NCI-H526 (cell line): ENCODE measurements around the gene ATF7IP.
"Not testable (repeated sequence)": the region's sequence is repeated elsewhere in the genome, so short reads cannot be mapped to it uniquely, and the experiment has no call there.

ENCODE experiments used
- DNase-seq, 2 experiments: peaks; one replicate each; lab custom pipeline; 2025; lab: John Stamatoyannopoulos, UW

ATF7IP gene

GRCh38 chr12:14365294-14366208 lies at the start of gene ATF7IP:
Gene ATF7IP (plus strand): TSS chr12:14365682. CDS start chr12:14423916, 58,234 bp downstream.
- DNase-seq, result peak; percentile 83 to 93

DNA sequence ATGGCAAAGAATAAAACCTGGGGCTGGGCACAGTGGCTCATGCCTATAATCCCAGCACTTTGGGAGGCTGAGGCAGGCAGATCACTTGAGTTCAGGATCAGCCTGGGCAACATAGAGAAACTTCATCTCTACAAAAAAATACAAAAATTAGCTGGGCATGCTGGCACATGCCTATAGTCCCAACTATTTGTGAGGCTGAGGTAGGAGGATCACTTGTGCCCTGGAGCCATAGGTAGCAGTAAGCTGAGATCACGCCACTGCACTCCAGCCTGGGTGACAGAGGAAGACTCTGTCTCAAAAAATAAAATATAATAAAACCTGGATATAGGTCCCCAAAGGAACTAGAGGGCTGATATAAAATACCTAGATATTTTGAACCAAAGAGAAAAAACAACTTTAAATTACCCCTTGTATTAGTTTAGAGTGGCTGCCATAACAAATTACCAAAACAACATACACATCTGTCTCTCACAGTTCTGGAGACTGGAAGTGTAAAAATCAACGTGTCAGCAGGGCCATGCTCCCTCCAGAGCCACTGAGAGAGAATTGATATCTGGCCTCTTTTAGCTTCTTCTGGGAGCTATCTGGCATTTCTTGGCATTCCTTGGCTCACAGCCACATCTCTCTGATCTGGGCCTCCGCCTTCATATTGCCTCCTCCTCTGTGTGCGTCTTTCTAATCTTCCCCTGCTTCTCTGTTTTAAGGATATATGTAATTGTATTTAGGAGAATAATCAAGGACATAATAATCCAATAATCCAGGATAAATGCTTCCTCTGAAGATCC lies 47.9 kb upstream of the ATF7IP start:
- DNase-seq, result no peak

DNA sequence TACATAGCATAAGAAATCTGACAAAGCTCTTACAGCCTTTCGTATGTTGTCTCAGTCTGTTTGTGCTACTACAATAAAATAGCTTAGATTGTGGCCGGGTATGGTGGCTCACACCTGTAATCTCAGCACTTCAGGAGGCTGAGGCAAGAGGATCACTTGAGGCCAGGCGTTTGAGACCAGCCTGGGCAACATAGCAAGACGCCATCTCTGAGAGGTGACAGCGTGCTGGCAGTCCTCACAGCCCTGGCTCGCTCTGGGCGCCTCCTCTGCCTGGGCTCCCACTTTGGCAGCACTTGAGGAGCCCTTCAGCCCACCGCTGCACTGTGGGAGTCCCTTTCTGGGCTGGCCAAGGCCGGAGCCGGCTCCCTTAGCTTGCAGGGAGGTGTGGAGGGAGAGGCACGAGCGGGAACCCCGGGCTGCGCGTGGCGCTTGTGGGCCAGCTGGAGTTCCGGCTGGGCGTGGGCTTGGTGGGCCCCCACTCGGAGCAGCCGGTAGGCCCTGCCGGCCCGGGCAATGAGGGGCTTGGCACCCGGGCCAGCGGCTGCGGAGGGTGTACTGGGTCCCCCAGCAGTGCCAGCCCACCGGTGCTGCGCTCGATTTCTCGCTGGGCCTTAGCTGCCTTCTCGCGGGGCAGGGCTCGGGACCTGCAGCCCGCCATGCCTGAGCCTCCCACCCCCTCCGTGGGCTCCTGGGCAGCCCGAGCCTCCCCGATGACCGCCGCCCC lies 45.6 kb upstream of the ATF7IP start:
- not testable (repeated sequence) for DNase-seq

DNA sequence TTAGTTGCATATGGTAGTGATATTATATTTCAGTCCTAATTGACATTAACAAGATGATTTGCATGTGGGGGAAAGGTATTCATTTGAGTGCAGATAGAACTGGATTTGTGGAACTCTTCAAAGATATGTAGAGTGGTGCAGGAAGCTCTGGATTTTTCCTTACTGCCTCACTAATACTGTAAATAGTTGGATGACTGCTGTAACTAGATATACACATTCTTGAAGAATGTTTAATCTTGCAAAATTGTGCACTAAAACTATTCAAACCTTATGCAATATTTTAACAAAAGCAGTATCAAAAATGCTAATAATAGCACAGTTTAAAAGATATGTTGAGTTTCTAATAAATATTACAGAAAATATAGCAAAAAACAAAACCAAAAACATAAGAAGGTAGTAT lies 43.1 kb upstream of the ATF7IP start:
- peak; percentile 67 to 75 for DNase-seq

DNA sequence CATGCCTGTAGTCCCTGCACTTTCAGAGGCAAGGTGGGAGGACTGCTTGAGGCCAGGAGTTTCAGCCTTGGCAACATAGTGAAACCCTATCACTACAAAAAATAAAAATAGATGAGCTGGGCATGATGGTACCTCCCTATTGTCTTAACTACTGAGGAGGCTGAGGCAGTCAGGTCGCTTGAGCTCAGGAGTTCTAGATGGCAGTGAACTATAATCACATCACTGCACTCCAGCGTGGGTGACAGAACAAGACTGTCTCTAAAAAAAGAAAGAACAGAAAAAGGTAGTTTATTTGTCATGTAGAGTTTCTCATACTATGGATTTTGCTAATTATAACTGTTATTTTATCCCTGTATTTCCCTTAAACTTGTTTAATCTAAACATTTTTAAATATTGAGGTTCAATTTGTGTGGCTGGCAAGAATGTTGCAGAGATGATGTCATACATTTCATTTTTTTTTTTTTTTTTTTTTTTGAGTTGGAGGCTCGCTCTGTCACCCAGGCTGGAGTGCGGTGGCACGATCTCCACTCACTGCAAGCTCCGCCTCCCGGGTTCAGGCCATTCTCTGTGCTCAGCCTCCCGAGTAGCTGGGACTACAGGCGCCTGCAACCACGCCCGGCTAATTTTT lies 39.7 kb upstream of the ATF7IP start:
- no peak for DNase-seq

GRCh38 chr12:14326699-14327098 lies 38.8 kb upstream of the ATF7IP start:
- no peak for DNase-seq

- DNase-seq, result no peak
Measured at GRCh38 chr12:14327711-14328110, 37.8 kb upstream of the ATF7IP start.

- DNase-seq, result no peak
Measured at GRCh38 chr12:14332482-14332881, 33.0 kb upstream of the ATF7IP start.

DNA sequence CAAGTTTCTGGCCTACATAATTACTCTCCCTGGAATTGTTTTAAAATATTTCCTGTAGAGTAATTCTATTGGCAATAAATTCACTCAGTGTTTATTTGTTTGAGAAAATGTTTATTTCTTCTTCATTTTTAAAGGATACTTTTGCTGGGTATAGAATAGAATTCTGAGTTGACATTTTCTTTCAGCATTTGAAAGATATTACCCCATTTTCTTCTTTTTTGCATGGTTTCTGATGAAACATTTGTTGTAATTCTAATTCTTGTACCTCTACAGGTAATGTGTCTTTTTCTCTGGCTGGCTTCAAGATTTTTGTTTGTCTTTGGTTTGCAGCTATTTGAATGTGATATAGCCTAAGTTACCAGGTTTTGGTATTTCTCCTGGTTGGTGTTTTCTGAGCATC lies 25.1 kb upstream of the ATF7IP start:
- no peak for DNase-seq

DNA sequence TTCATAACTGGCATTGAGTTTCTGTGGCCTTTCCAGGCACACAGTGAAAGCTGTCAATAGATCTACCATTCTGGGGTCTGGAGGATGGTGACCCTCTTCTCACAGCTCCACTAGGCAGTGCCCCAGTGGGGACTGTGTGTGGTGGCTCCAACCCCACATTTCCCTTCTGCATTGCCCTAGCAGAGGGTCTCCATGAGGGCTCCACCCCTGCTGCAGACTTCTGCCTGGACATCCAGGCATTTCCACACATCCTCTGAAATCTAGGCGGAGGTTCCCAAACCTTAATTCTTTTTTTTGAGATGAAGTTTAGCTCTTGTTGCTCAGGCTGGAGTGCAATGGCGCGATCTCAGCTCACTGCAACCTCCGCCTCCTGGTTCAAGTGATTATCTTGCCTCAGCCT lies 14.0 kb upstream of the ATF7IP start:
- DNase-seq, result not testable (repeated sequence)

GRCh38 chr12:14352066-14352465 lies 13.4 kb upstream of the ATF7IP start:
- DNase-seq, result not testable (repeated sequence)

DNA sequence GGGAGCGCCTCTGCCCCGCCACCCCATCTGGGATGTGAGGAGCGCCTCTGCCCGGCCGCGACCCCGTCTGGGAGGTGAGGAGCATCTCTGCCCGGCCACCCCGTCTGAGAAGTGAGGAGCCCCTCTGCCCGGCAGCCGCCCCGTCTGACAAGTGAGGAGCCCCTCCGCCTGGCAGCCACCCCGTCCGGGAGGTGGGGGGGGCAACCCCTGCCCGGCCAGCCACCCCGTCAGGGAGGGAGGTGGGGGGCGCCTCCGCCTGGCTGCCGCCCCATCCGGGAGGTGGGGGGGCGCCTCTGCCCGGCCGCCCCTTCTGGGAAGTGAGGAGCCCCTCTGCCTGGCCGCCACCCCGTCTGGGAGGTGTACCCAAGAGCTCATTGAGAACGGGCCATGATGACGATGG lies 10.8 kb upstream of the ATF7IP start:
- not testable (repeated sequence) for DNase-seq

DNA sequence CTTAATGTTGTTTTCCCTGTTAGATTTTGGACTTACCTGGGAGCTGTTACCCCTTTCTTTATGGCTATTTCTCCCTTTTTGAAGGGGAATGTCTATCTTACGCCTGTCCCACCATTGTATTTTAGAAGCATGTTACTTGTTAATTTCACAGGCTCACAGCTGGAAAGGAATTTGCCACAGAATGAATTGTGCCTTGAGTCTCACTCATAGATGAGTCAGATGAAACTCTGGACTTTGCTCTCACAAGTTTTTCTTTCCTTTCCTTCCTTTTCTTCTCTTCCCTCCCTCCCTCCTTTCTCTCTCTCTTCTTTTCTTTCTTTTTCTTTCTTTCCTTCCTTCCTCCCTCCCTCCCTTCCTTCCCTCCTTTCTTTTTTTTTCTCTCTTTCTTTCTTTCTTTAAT lies 9.3 kb upstream of the ATF7IP start:
- no peak for DNase-seq

GRCh38 chr12:14357486-14357885 lies 8.0 kb upstream of the ATF7IP start:
- DNase-seq, result no peak

- DNase-seq, result no peak
Measured at GRCh38 chr12:14362352-14362751, 3.1 kb upstream of the ATF7IP start.

GRCh38 chr12:14364583-14365271 lies 755 bp upstream of the ATF7IP start:
- DNase-seq, result no peak

GRCh38 chr12:14366209-14367039 lies 942 bp downstream of the ATF7IP start:
- peak; percentile 39 to 53 for DNase-seq

- peak; percentile 34 to 36 for DNase-seq
Measured at GRCh38 chr12:14367040-14367661, 1.7 kb downstream of the ATF7IP start.

GRCh38 chr12:14369311-14369710 lies 3.8 kb downstream of the ATF7IP start:
- DNase-seq, result no peak

DNA sequence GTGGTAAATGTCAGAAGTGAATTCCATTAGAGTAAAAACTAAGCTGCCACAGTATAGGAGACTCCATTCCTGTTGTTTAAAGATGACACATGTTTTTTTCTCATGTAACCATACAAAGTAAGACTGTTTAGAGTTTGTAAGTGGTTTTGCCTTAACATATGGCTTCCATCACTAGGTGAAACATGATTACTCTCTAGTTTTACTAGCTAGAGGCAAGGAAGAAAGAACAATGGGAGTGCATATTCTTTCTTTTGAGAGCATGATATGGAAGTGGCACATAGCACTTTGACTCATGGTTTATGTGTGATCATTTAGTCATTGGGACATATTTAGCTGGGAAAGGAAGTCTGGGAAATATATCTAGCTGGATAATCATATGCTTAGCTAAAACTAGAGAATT lies 7.7 kb downstream of the ATF7IP start:
- DNase-seq, result no peak
